GM12872 (cell line): ENCODE results near the gene PTPMT1.

ENCODE experiments used
- TF ChIP-seq, protein P1 (sequence below): IDR thresholded peaks from 3 replicates; pipeline ENCODE4 v1.5.1; 2011; ENCODE audit warnings: low read depth, mild to moderate bottlenecking, low read length, moderate library complexity; ENCODE audit not compliant: insufficient read depth

The PTPMT1 gene

DNA sequence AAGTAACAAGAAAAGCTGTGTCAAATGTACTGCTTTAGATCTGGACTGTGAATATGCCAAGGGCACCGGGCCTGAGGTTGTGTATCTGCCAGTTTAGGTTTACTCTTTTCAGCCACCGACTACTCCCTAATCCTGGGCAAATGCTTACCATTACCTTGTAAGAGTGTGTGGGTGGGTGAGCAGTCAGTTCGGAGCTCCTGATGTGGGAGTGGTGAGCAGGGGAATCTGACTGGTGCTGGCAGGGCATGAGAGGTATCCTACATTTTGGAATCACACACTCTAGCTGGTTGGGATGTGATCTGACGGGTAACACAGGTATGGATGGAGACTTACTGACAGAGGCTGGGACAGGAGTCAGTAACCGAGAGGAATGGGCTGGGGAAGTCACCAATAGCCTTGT is 18.4 kb downstream of the PTPMT1 start:
- TF ChIP-seq, protein P1, sequence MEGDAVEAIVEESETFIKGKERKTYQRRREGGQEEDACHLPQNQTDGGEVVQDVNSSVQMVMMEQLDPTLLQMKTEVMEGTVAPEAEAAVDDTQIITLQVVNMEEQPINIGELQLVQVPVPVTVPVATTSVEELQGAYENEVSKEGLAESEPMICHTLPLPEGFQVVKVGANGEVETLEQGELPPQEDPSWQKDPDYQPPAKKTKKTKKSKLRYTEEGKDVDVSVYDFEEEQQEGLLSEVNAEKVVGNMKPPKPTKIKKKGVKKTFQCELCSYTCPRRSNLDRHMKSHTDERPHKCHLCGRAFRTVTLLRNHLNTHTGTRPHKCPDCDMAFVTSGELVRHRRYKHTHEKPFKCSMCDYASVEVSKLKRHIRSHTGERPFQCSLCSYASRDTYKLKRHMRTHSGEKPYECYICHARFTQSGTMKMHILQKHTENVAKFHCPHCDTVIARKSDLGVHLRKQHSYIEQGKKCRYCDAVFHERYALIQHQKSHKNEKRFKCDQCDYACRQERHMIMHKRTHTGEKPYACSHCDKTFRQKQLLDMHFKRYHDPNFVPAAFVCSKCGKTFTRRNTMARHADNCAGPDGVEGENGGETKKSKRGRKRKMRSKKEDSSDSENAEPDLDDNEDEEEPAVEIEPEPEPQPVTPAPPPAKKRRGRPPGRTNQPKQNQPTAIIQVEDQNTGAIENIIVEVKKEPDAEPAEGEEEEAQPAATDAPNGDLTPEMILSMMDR = no peak

- TF ChIP-seq, protein P1 = no peak
Measured at GRCh38 chr11:47586098-47586855, 20.9 kb downstream of the PTPMT1 start, which contains the start of gene FAM180B. Gene FAM180B (plus strand): TSS chr11:47586678. CDS start chr11:47586769, 91 bp downstream.

DNA sequence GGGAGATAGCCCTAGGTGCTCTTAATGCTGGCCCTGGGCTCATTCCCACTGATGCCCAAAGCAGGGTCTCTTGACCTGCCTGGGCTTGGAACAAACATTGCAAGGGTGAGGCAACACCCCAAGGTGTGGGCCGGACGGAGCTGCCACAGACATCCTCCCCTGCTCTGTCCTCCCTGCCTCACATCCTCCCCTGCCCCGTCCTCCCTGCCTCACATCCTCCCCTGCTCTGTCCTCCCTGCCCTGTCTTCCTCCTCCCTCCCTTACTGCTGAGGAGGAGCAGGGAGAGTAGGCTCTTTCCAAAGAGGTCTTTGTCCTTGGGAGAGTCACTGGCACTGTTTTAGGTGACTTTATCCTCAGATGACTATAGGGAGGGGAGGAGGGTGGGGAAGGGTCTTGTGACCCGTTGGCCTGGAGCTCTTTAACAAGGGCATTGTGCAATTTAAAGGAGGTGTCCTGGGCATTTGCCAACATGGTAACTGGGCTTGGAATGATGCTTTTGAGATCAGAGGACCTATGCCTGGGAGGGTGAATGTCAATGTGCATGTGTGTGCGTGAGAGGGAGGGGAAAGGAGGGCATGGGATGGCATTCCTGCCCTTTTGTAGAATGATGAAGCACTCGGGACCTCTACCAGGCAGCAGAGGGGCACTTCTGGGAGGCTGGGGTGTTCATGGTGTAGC is 21.8 kb downstream of the PTPMT1 start:
- TF ChIP-seq, protein P1 = no peak

DNA sequence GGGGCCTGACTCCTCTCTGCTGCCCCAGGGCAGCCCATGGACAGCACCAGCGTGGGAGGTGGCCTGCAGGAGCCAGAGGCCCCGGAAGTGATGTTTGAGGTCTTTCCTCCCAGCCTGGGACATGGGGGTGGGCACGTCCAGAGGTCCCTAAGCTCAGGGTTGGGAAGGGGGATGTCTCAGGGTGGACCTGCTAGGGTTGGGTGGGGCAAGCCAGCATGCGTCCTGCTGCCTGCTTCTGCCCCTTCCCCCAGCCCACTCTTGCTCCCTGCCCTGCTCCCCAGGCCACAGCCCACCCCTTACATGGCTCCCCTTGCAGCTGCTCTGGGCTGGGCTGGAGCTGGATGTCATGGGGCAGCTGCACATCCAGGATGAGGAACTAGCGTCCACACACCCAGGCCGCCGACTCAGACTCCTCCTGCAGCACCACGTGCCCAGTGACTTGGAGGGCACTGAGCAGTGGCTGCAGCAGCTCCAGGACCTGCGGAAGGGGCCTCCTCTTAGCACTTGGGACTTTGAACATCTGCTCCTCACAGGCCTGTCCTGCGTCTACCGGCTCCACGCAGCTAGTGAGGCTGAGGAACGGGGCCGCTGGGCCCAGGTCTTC is 22.4 kb downstream of the PTPMT1 start:
- TF ChIP-seq, protein P1 = no peak

DNA sequence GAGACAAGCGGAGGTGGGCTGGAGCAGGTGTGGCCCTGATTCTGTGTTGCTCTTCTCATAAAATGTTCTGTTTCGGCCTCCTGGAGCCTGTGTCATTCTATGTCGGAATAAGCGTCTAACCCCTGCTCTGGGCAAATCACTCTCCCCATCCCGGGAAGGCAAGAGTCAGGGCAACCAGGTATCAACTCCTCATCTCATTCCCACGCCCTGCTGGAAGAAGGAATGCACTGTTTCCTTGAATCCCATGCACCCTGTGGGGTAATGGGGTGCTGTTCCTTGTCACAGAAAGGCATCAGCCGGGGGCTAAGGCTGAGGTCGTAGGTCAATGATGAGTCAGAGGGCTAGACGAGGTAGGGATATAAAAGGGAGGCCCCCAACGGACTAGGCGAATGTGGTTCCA is 23.7 kb downstream of the PTPMT1 start:
- TF ChIP-seq, protein P1 = no peak

- TF ChIP-seq, protein P1 = no peak
Measured at GRCh38 chr11:47589584-47589976, 24.2 kb downstream of the PTPMT1 start.

DNA sequence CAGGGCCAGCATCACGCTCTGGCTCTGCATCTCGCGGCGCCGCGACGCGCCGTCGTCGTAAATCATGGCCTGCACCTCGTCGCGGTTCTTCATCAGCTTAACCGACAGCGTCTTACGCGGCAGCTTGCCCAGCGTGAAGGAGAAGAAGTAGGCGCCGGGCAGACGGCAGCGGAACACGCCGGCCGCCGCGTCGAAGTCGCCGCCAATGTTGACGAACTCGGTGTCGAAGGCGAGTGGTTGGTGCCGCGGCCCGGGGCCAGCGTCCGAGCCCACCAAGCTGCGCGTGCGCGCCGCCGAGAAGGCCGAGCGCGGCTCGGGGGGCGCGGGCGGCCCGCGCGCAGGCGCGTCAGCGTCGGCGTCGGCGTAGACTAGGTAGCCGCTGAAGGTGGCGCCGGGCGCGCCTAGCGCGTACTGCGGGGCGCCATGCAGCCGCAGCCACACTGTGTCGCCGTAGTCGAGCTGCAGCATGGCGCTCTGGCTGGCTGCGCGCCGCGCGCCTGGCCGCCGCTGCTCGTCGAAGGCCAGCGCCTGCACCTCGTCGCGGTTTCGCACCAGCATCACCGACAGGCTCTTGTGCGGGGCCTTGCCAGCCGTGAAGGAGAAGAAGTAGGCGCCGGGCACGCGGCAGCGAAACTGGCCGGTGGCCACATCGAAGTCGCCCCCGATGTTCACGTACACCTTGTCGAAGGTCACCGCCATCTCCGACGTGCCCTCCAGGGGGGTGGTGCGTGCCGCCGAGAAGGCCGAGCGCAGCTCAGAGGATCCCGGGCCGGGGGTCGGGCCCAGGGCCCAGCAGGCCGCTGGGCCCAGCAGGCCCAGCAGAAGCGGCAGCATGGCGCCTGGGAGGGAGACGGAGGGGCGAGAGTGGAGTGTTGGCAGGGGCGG is 24.8 kb downstream of the PTPMT1 start:
- TF ChIP-seq, protein P1 = no peak
